GM19455 (cell line): ENCODE data around the gene RIMBP2.
"Not testable (repeated sequence)": the region's sequence is repeated elsewhere in the genome, so short reads cannot be mapped to it uniquely, and the experiment has no call there.

Experiments used
- ATAC-seq: cut with Tn5 transposase; IDR thresholded peaks from one replicate; pipeline ENCODE4 v1.9.1; 2021; ENCODE audit not compliant: unreplicated experiment

RIMBP2 gene

GRCh38 chr12:130715998-130716968 is at the start of gene RIMBP2:
TSS of gene RIMBP2 (minus strand) at chr12:130716299. CDS start at chr12:130479013, 237,286 bp downstream.
- ATAC-seq = no peak

- ATAC-seq = no peak
Observed at GRCh38 chr12:130765186-130765659, 49.1 kb upstream of the RIMBP2 start.

GRCh38 chr12:130764475-130765185 is 48.5 kb upstream of the RIMBP2 start:
- no peak for ATAC-seq

- ATAC-seq = no peak
Observed at GRCh38 chr12:130764073-130764472, 48.0 kb upstream of the RIMBP2 start.

GRCh38 chr12:130762319-130762675 is 46.2 kb upstream of the RIMBP2 start:
- ATAC-seq = no peak

GRCh38 chr12:130761537-130762318 is 45.6 kb upstream of the RIMBP2 start:
- peak; percentile 47 for ATAC-seq

GRCh38 chr12:130754234-130754901 is 38.3 kb upstream of the RIMBP2 start:
- no peak for ATAC-seq

GRCh38 chr12:130752692-130753230 is 36.7 kb upstream of the RIMBP2 start:
- no peak for ATAC-seq

GRCh38 chr12:130752037-130752436 is 35.9 kb upstream of the RIMBP2 start:
- ATAC-seq = not testable (repeated sequence)

- no peak for ATAC-seq
Observed at GRCh38 chr12:130748786-130749185, 32.7 kb upstream of the RIMBP2 start.

- peak; percentile 83 for ATAC-seq
Observed at GRCh38 chr12:130747867-130748740, 32.0 kb upstream of the RIMBP2 start.

GRCh38 chr12:130746546-130746945 is 30.4 kb upstream of the RIMBP2 start:
- ATAC-seq = no peak

- ATAC-seq = no peak
Observed at GRCh38 chr12:130745921-130746320, 29.8 kb upstream of the RIMBP2 start.

GRCh38 chr12:130744274-130744673 is 28.2 kb upstream of the RIMBP2 start:
- ATAC-seq = no peak

- no peak for ATAC-seq
Observed at GRCh38 chr12:130743606-130744005, 27.5 kb upstream of the RIMBP2 start.

- ATAC-seq = no peak
Observed at GRCh38 chr12:130743176-130743575, 27.1 kb upstream of the RIMBP2 start.

- ATAC-seq = no peak
Observed at GRCh38 chr12:130742716-130743115, 26.6 kb upstream of the RIMBP2 start.

- ATAC-seq = no peak
Observed at GRCh38 chr12:130742112-130742511, 26.0 kb upstream of the RIMBP2 start.

- no peak for ATAC-seq
Observed at GRCh38 chr12:130739571-130739970, 23.5 kb upstream of the RIMBP2 start.
